PFSK-1 (cell line): ENCODE data around the gene ESYT3.

ENCODE experiments used
- FOXP2 ChIP-seq: optimal IDR thresholded peaks from 2 replicates; pipeline ENCODE3; 2011; ENCODE audit warnings: borderline replicate concordance, control low read depth, inconsistent platforms; ENCODE audit not compliant: insufficient read depth; ENCODE audit errors: extremely low read length, extremely low read depth
- POLR2AphosphoS5 ChIP-seq: IDR thresholded peaks from 2 replicates; pipeline ENCODE4 v1.6.1; 2012; ENCODE audit warnings: low read depth, mild to moderate bottlenecking, control low read depth, low read length, moderate library complexity
- REST ChIP-seq, 2 experiments: IDR thresholded peaks; 2 replicates each; pipeline versions ENCODE4 v1.6.1 to v1.8.0; 2011 to 2012; ENCODE audit warnings: low read depth in 2 of 2, low read length in 2 of 2, control low read depth in 1 of 2, inconsistent platforms in 1 of 2, mild to moderate bottlenecking in 1 of 2, moderate library complexity in 1 of 2; ENCODE audit not compliant: insufficient read depth in 1 of 2
- SIN3A ChIP-seq: IDR thresholded peaks from 2 replicates; pipeline ENCODE4 v1.6.1; 2012; ENCODE audit warnings: mild to moderate bottlenecking, low read length, moderate library complexity, borderline replicate concordance; ENCODE audit not compliant: insufficient read depth
- TAF1 ChIP-seq: IDR thresholded peaks from 2 replicates; pipeline ENCODE4 v1.6.1; 2012; ENCODE audit warnings: low read length, control low read depth, borderline replicate concordance; ENCODE audit not compliant: insufficient read depth

- TF ChIP-seq POLR2AphosphoS5 (no peak), FOXP2 (no peak), TAF1 (no peak), REST (IDR thresholded peaks at IDR 0.05; ENCODE audit: insufficient read depth in 1 of 2, low read depth in 2 of 2, low read length in 2 of 2) (no peak), SIN3A (no peak)
These were observed 2.9 kb downstream of the ESYT3 start for GRCh38 chr3:138437281-138437680.
